Panc1 (cell line): ENCODE data around the gene LRPPRC.

Source experiments
- CTCF ChIP-seq: fragments of 450-650 bp; IDR thresholded peaks from 2 replicates; pipeline ENCODE4 v1.5.1; 2017; ENCODE audit warnings: mild to moderate bottlenecking
- POLR2AphosphoS5 ChIP-seq: IDR thresholded peaks from 2 replicates; pipeline ENCODE4 v1.6.1; 2012; ENCODE audit warnings: mild to moderate bottlenecking, low read depth, low read length, moderate library complexity
- SIN3A ChIP-seq: IDR thresholded peaks from 2 replicates; pipeline ENCODE4 v1.6.1; 2012; ENCODE audit warnings: low read depth, mild to moderate bottlenecking, low read length, moderate library complexity, borderline replicate concordance; ENCODE audit not compliant: insufficient read depth
- TCF7L2 ChIP-seq: IDR thresholded peaks from 2 replicates; pipeline ENCODE4 v1.6.1; 2011; ENCODE audit warnings: mild to moderate bottlenecking, low read depth, low read length, inconsistent platforms

GRCh38 chr2:44040365-44040764, 44.6 kb upstream of the LRPPRC start:
- no peak for TF ChIP-seq CTCF
- TF ChIP-seq POLR2AphosphoS5: no peak
- no peak for TF ChIP-seq TCF7L2
- TF ChIP-seq SIN3A: no peak
